Activated naive CD4-positive, alpha-beta T cell treated with anti-CD3 and anti-CD28 coated beads for 36 hours (primary cell): Measurements from ENCODE around the gene ARCN1. TPM values are rescaled to one million over a fixed set of nuclear protein-coding genes. Genes with fewer than 3 reads are reported as not detected.

Source experiments
- CTCF ChIA-PET: fragments of 350-600 bp; sonication (Branson Sonifier 250); formaldehyde crosslinking; loops from one replicate; lab custom pipeline; 2021; ENCODE audit warnings: antibody characterized with exemption; lab: Charles Lee
- DNase-seq: peaks from one replicate; pipeline ENCODE4 v3.0.0-alpha.2; 2020
- H3K27ac Mint-ChIP-seq: one replicate; pipeline ENCODE4 v1.8.0; 2021; ENCODE audit warnings: mild to moderate bottlenecking, mixed read lengths
- H3K27me3 Mint-ChIP-seq: one replicate; pipeline ENCODE4 v1.8.0; 2021; ENCODE audit warnings: low read depth, mixed read lengths
- H3K36me3 Mint-ChIP-seq: one replicate; pipeline ENCODE4 v1.8.0; 2021; ENCODE audit warnings: low read depth, mixed read lengths
- H3K4me1 Mint-ChIP-seq: one replicate; pipeline ENCODE4 v1.8.0; 2021; ENCODE audit warnings: low read depth, mixed read lengths
- H3K4me3 Mint-ChIP-seq: one replicate; pipeline ENCODE4 v1.8.0; 2021; ENCODE audit warnings: mild to moderate bottlenecking, moderate library complexity, mixed read lengths
- H3K9me3 Mint-ChIP-seq: one replicate; pipeline ENCODE4 v1.8.0; 2021; ENCODE audit warnings: mixed read lengths
- intact Hi-C: fragments of 100-400 bp; cut with micrococcal nuclease; formaldehyde crosslinking; loops from one replicate; pipeline ENCODE4 v1.15.1; 2023
- total RNA-seq, 2 experiments: library from RNA; stranded (reverse); gene quantifications; one replicate each; pipeline ENCODE4 v1.2.3, GENCODE V29; 2021

Gene ARCN1
- total RNA-seq, 2 experiments from 2014 or later, result 159 to 174 TPM

- CTCF ChIA-PET, result interaction anchor here (1.1 to 2.7 kb wide), 5 partner anchors 10 to 52 kb away, joined by 3 to 8 read pairs (median 6); no protein-coding TSS in a partner anchor
- H3K27me3 Mint-ChIP-seq, result no peaks in the 10 kb centered on the region
- H3K4me1 Mint-ChIP-seq, result no peaks in the 10 kb centered on the region
- H3K9me3 Mint-ChIP-seq, result no peaks in the 10 kb centered on the region
- no peak overlapping the region for H3K27ac Mint-ChIP-seq
- intact Hi-C loops, result no loop called here
- no peak for DNase-seq
- no peak overlapping the region for H3K4me3 Mint-ChIP-seq
- no peaks in the 10 kb centered on the region for H3K36me3 Mint-ChIP-seq
Measured at GRCh38 chr11:118636569-118637290, 64.5 kb downstream of the ARCN1 start.

GRCh38 chr11:118638726-118639125 lies 66.5 kb downstream of the ARCN1 start:
- DNase-seq, result no peak
- Mint-ChIP-seq H3K27me3 (no peaks in the 10 kb centered on the region), H3K36me3 (no peaks in the 10 kb centered on the region), H3K4me3 (no peak overlapping the region), H3K27ac (no peak overlapping the region), H3K4me1 (no peaks in the 10 kb centered on the region), H3K9me3 (no peaks in the 10 kb centered on the region)
- intact Hi-C loops, result no loop called here
- CTCF ChIA-PET, result no interaction called here

- Mint-ChIP-seq H3K4me3 (no peak overlapping the region), H3K36me3 (no peaks in the 10 kb centered on the region), H3K9me3 (no peaks in the 10 kb centered on the region), H3K27me3 (no peaks in the 10 kb centered on the region), H3K4me1 (no peaks in the 10 kb centered on the region), H3K27ac (no peak overlapping the region)
- CTCF ChIA-PET, result interaction anchor here (1.2 kb wide), 1 partner anchor 21 kb away, joined by 3 read pairs; no protein-coding TSS in a partner anchor
- no peak for DNase-seq
- intact Hi-C loops, result no loop called here
Measured at GRCh38 chr11:118639899-118640298, 67.7 kb downstream of the ARCN1 start.

- Mint-ChIP-seq H3K9me3 (no peaks in the 10 kb centered on the region), H3K27ac (no peak overlapping the region), H3K36me3 (no peaks in the 10 kb centered on the region), H3K4me1 (no peaks in the 10 kb centered on the region), H3K27me3 (no peaks in the 10 kb centered on the region), H3K4me3 (no peak overlapping the region)
- DNase-seq, result no peak
- CTCF ChIA-PET, result interaction anchor here (0.7 to 1.2 kb wide), 3 partner anchors 20 to 48 kb away, joined by 3 read pairs; no protein-coding TSS in a partner anchor
- intact Hi-C loops, result no loop called here
Measured at GRCh38 chr11:118640332-118641154, 68.3 kb downstream of the ARCN1 start.

- CTCF ChIA-PET, result interaction anchor here (1.0 kb wide), 1 partner anchor 47 kb away, joined by 3 read pairs; no protein-coding TSS in a partner anchor
- Mint-ChIP-seq H3K4me1 (no peaks in the 10 kb centered on the region), H3K27ac (no peak overlapping the region), H3K36me3 (no peaks in the 10 kb centered on the region), H3K9me3 (no peaks in the 10 kb centered on the region), H3K4me3 (no peak overlapping the region), H3K27me3 (no peaks in the 10 kb centered on the region)
- intact Hi-C loops, result no loop called here
- DNase-seq, result no peak
Measured at GRCh38 chr11:118641397-118642019, 69.3 kb downstream of the ARCN1 start.

GRCh38 chr11:118643142-118643994 lies 71.2 kb downstream of the ARCN1 start:
- Mint-ChIP-seq H3K27me3 (no peaks in the 10 kb centered on the region), H3K4me1 (no peaks in the 10 kb centered on the region), H3K9me3 (no peaks in the 10 kb centered on the region), H3K4me3 (no peak overlapping the region), H3K27ac (no peak overlapping the region), H3K36me3 (no peaks in the 10 kb centered on the region)
- intact Hi-C loops, result no loop called here
- no peak for DNase-seq
- CTCF ChIA-PET, result interaction anchor here (0.9 to 1.2 kb wide), 2 partner anchors 10 to 16 kb away, joined by 3 read pairs; no protein-coding TSS in a partner anchor

GRCh38 chr11:118643995-118644345 lies 71.8 kb downstream of the ARCN1 start:
- Mint-ChIP-seq H3K27ac (no peak overlapping the region), H3K4me1 (no peaks in the 10 kb centered on the region), H3K4me3 (no peak overlapping the region), H3K36me3 (no peaks in the 10 kb centered on the region), H3K9me3 (no peaks in the 10 kb centered on the region), H3K27me3 (no peaks in the 10 kb centered on the region)
- intact Hi-C loops, result no loop called here
- DNase-seq, result no peak
- CTCF ChIA-PET, result no interaction called here

- Mint-ChIP-seq H3K4me1 (no peaks in the 10 kb centered on the region), H3K9me3 (no peaks in the 10 kb centered on the region), H3K27ac (no peak overlapping the region), H3K27me3 (no peaks in the 10 kb centered on the region), H3K4me3 (no peak overlapping the region), H3K36me3 (no peaks in the 10 kb centered on the region)
- CTCF ChIA-PET, result no interaction called here
- DNase-seq, result no peak
- intact Hi-C loops, result no loop called here
Measured at GRCh38 chr11:118644496-118644895, 72.3 kb downstream of the ARCN1 start.

GRCh38 chr11:118645066-118645715 lies 73.0 kb downstream of the ARCN1 start:
- no peaks in the 10 kb centered on the region for H3K4me1 Mint-ChIP-seq

GRCh38 chr11:118646393-118646792 lies 74.2 kb downstream of the ARCN1 start:
- Mint-ChIP-seq H3K4me3 (no peak overlapping the region), H3K36me3 (no peaks in the 10 kb centered on the region), H3K4me1 (no peaks in the 10 kb centered on the region), H3K9me3 (no peaks in the 10 kb centered on the region), H3K27me3 (no peaks in the 10 kb centered on the region), H3K27ac (no peak overlapping the region)
- intact Hi-C loops, result no loop called here
- no peak for DNase-seq
- CTCF ChIA-PET, result interaction anchor here (0.6 to 1.3 kb wide), 3 partner anchors 10 to 35 kb away, joined by 3 read pairs; no protein-coding TSS in a partner anchor

More at GRCh38 chr11:118645066-118645715, 73.0 kb downstream of the ARCN1 start:
- CTCF ChIA-PET, result no interaction called here
- Mint-ChIP-seq H3K4me3 (no peak overlapping the region), H3K9me3 (no peaks in the 10 kb centered on the region), H3K27ac (no peak overlapping the region), H3K27me3 (no peaks in the 10 kb centered on the region), H3K36me3 (no peaks in the 10 kb centered on the region)
- DNase-seq, result no peak
- intact Hi-C loops, result no loop called here

GRCh38 chr11:118648291-118648690 lies 76.1 kb downstream of the ARCN1 start:
- intact Hi-C loops, result no loop called here
- no peaks in the 10 kb centered on the region for H3K36me3 Mint-ChIP-seq
- peaks cover 9% of the 10 kb centered on the region for H3K4me1 Mint-ChIP-seq
- no peak overlapping the region for H3K27ac Mint-ChIP-seq
- H3K9me3 Mint-ChIP-seq, result no peaks in the 10 kb centered on the region
- H3K27me3 Mint-ChIP-seq, result no peaks in the 10 kb centered on the region
- no peak for DNase-seq
- no peak overlapping the region for H3K4me3 Mint-ChIP-seq
- CTCF ChIA-PET, result no interaction called here
